ENCODE measurements around the gene FAM234B. TPM values are rescaled to one million over a fixed set of nuclear protein-coding genes. Genes with fewer than 3 reads are reported as not detected.

FAM234B gene
- total RNA-seq, 1 experiment from 2014 or later: 3.3 TPM

DNA sequence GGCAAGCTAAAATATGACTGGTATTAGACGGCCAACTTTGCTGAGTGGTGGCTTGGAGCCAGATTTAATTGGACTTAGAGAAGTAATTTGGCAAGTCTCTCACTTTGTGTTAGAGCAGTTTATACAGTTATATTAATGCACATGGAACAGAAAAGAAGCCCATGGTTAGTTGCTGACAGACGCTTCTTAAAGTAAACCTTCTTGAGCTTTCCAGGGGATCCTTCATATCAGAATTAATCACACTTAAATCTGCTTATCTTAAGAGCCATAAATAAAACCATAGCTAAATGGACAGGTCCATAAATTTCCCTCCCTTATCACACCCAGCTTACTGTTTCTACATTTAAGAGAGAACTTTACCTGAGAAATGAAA is 49.7 kb downstream of the FAM234B start:
- BruUV-seq (replicated peaks): no TSS peak

DNA sequence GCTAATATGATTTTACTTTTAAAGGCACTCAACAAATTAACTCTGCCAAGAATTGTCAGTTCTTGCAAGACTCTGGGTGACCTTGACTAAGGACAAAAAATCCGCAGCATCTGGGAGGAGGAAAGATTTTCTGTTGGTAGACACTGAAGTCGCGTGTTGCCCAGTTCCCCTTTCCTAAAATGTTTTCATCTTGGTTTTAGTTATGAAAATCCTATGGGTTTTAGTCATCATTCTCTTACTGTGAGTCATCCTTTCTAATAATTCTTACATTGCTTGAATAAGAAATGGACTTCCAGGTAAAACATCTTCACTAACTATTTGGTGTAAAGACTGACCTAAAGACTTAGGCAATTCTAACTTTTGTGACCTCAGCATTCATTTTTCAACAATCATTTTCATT is 50.2 kb downstream of the FAM234B start:
- Histone ChIP-seq H3K9ac (ENCODE audit: low read length) (no peak overlapping the region), H3K4me3 (ENCODE audit: low read length) (peak overlapping the region; percentile 13; the same call in 1 of the 2 replicates), H4K20me1 (ENCODE audit: low read length) (no peaks in the 10 kb centered on the region), H2AFZ (ENCODE audit: low read length) (0 out of 2 replicates have a peak overlapping the region, but pooled peaks have one; percentile 38), H3F3A (ENCODE audit: low read length, unreplicated experiment) (peaks cover 5% of the 10 kb centered on the region), H3K79me2 (ENCODE audit: low read length) (no peaks in the 10 kb centered on the region), H3K4me1 (ENCODE audit: insufficient read depth, low read length) (peaks cover 56% of the 10 kb centered on the region), H3K9me2 (replicated peaks; ENCODE audit: low read length) (no peaks in the 10 kb centered on the region), H3K9me3 (ENCODE audit: low read length) (no peaks in the 10 kb centered on the region), H3K36me3 (ENCODE audit: low read depth, low read length) (no peaks in the 10 kb centered on the region), H3K27me3 (ENCODE audit: low read length) (no peaks in the 10 kb centered on the region), H3K4me2 (ENCODE audit: low read length) (peak overlapping the region; percentile 74), H3K27ac (ENCODE audit: low read length) (peak overlapping the region; percentile 63)
- intact Hi-C loops (cut with micrococcal nuclease): loop anchor here (1.0 to 10.0 kb wide), 4 partner anchors 50 to 290 kb away; partner anchors contain the start of gene FAM234B
- DNase-seq (peak; percentile 71), ATAC-seq (0 out of 2 replicates have a peak, but pooled peaks have one; percentile 2)
- ChIA-PET POLR2A (ENCODE audit: unreplicated experiment) (no interaction called here), CTCF (no interaction called here)
- no peak for TF ChIP-seq EZH2phosphoT487 (IDR thresholded peaks at IDR 0.05; ENCODE audit: borderline replicate concordance, low read length)
- TF ChIP-seq EZH2 (IDR thresholded peaks at IDR 0.05; ENCODE audit: low read length, unreplicated experiment): no peak
- TF ChIP-seq, protein P1, sequence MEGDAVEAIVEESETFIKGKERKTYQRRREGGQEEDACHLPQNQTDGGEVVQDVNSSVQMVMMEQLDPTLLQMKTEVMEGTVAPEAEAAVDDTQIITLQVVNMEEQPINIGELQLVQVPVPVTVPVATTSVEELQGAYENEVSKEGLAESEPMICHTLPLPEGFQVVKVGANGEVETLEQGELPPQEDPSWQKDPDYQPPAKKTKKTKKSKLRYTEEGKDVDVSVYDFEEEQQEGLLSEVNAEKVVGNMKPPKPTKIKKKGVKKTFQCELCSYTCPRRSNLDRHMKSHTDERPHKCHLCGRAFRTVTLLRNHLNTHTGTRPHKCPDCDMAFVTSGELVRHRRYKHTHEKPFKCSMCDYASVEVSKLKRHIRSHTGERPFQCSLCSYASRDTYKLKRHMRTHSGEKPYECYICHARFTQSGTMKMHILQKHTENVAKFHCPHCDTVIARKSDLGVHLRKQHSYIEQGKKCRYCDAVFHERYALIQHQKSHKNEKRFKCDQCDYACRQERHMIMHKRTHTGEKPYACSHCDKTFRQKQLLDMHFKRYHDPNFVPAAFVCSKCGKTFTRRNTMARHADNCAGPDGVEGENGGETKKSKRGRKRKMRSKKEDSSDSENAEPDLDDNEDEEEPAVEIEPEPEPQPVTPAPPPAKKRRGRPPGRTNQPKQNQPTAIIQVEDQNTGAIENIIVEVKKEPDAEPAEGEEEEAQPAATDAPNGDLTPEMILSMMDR (conservative IDR thresholded peaks at IDR 0.05; ENCODE audit: low read depth, low read length): no peak
- no TSS peak for BruUV-seq (replicated peaks)

More for the DNA sequence above, 49.7 kb downstream of the FAM234B start:
- DNase-seq: no peak
- Histone ChIP-seq H3K36me3 (ENCODE audit: low read depth, low read length) (no peaks in the 10 kb centered on the region), H3F3A (ENCODE audit: low read length, unreplicated experiment) (peaks cover 3% of the 10 kb centered on the region), H2AFZ (ENCODE audit: low read length) (no peak overlapping the region), H3K79me2 (ENCODE audit: low read length) (no peaks in the 10 kb centered on the region), H3K9me3 (ENCODE audit: low read length) (no peaks in the 10 kb centered on the region), H3K4me2 (ENCODE audit: low read length) (peak overlapping the region; percentile 74), H3K27ac (ENCODE audit: low read length) (peak overlapping the region; percentile 63), H3K9ac (ENCODE audit: low read length) (no peak overlapping the region), H3K27me3 (ENCODE audit: low read length) (no peaks in the 10 kb centered on the region), H3K4me1 (ENCODE audit: insufficient read depth, low read length) (peaks cover 50% of the 10 kb centered on the region), H3K9me2 (replicated peaks; ENCODE audit: low read length) (no peaks in the 10 kb centered on the region), H4K20me1 (ENCODE audit: low read length) (no peaks in the 10 kb centered on the region), H3K4me3 (ENCODE audit: low read length) (peak overlapping the region; percentile 13; the same call in 1 of the 2 replicates)
- TF ChIP-seq EZH2phosphoT487 (IDR thresholded peaks at IDR 0.05; ENCODE audit: borderline replicate concordance, low read length): no peak
- TF ChIP-seq, protein P1 (conservative IDR thresholded peaks at IDR 0.05; ENCODE audit: low read depth, low read length): no peak
- no peak for TF ChIP-seq EZH2 (IDR thresholded peaks at IDR 0.05; ENCODE audit: low read length, unreplicated experiment)
- no peak for ATAC-seq
- intact Hi-C loops (cut with micrococcal nuclease): loop anchor here (1.0 to 10.0 kb wide), 4 partner anchors 49 to 289 kb away; partner anchors contain the start of gene FAM234B
- ChIA-PET CTCF (interaction anchor here (1.0 kb wide), 1 partner anchor 14 kb away, joined by 3 read pairs; no protein-coding TSS in a partner anchor), POLR2A (ENCODE audit: unreplicated experiment) (no interaction called here)

DNA sequence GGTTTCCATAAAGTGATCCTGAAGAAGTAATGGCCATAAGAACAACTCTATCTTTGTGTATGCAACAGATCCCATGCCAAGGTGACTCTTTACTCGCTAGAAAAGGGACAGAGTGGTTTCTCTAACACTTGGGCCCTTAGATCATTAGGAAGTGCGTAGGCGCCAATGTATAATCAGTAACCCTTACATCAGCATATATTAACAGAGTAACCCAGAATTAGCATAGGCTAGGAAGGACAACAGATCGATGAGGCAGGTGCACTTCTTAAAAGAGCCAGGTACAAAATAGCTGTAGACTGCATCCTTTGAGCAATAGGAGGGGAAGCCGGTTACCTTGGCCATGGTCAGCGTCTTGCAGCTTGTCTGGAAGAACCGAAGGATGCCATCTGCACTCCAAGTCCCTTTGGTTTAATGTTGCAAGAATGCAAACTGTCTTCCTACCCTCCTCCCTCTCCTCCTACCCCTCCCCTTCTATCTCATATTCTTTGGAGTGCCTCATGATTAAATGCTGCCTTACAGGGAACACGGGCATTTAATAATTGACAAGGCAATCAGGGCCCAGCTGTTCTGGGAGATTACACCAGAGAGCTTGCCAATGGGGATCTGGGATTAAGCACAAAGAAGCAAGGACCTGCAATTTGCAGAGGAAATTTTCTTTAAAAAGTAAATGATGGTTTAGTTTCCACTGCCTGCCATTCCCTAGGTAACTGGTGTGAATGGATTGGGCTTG is 51.2 kb downstream of the FAM234B start:
- ChIA-PET POLR2A (ENCODE audit: unreplicated experiment) (interaction anchor here (0.5 kb wide), 1 partner anchor 111 kb away, joined by 3 read pairs; no protein-coding TSS in a partner anchor), CTCF (no interaction called here)
- ATAC-seq (no peak), DNase-seq (no peak)
- no peaks in the 10 kb centered on the region for H4K20me1 ChIP-seq (ENCODE audit: low read length)
- H3K9me2 ChIP-seq (replicated peaks; ENCODE audit: low read length): no peaks in the 10 kb centered on the region
- H3K36me3 ChIP-seq (ENCODE audit: low read depth, low read length): no peaks in the 10 kb centered on the region
- no peaks in the 10 kb centered on the region for H3K9me3 ChIP-seq (ENCODE audit: low read length)
- BruUV-seq (replicated peaks): no TSS peak
- no peak overlapping the region for H2AFZ ChIP-seq (ENCODE audit: low read length)
- H3K4me1 ChIP-seq (ENCODE audit: insufficient read depth, low read length): peaks cover 66% of the 10 kb centered on the region
- H3K27me3 ChIP-seq (ENCODE audit: low read length): no peaks in the 10 kb centered on the region
- H3F3A ChIP-seq (ENCODE audit: low read length, unreplicated experiment): peaks cover 5% of the 10 kb centered on the region
- no peak overlapping the region for H3K27ac ChIP-seq (ENCODE audit: low read length)
- H3K4me3 ChIP-seq (ENCODE audit: low read length): no peak overlapping the region
- H3K9ac ChIP-seq (ENCODE audit: low read length): no peak overlapping the region
- TF ChIP-seq, protein P1 (conservative IDR thresholded peaks at IDR 0.05; ENCODE audit: low read depth, low read length): no peak
- no peak for TF ChIP-seq EZH2 (IDR thresholded peaks at IDR 0.05; ENCODE audit: low read length, unreplicated experiment)
- no peak for TF ChIP-seq EZH2phosphoT487 (IDR thresholded peaks at IDR 0.05; ENCODE audit: borderline replicate concordance, low read length)
- H3K79me2 ChIP-seq (ENCODE audit: low read length): no peaks in the 10 kb centered on the region
- H3K4me2 ChIP-seq (ENCODE audit: low read length): no peak overlapping the region
- intact Hi-C loops (cut with micrococcal nuclease): loop anchor here (10.0 kb wide), 2 partner anchors 51 to 291 kb away; partner anchors contain the start of gene FAM234B

Data from PC-3 (cell line).